Keratinocyte (primary cell): ENCODE data around the gene TBCD. TPM values are rescaled to one million over a fixed set of nuclear protein-coding genes. Genes with fewer than 3 reads are reported as not detected.
A peak's percentile ranks its signal among the peaks of the same experiment; 100 is the strongest.

Experiments
- DNase-seq: peaks from one replicate; pipeline ENCODE4 v3.0.0-alpha.2; 2011; ENCODE audit warnings: low read depth, missing footprints, low spot score
- FAIRE-seq: peaks from 2 replicates; lab custom pipeline; 2011; peaks lifted over from hg19 to GRCh38; lab: Jason Lieb, UNC
- H2AFZ ChIP-seq: 2 replicates; pipeline ENCODE4 v1.6.0; 2012; ENCODE audit warnings: low read length, control low read depth, inconsistent platforms; ENCODE audit not compliant: control insufficient read depth
- H3K27ac ChIP-seq: 2 replicates; pipeline ENCODE4 v1.5.1; 2011; ENCODE audit warnings: low read length; ENCODE audit not compliant: control insufficient read depth, insufficient read depth
- H3K27me3 ChIP-seq: 3 replicates; pipeline ENCODE4 v1.6.0; 2011; ENCODE audit warnings: low read length; ENCODE audit not compliant: control insufficient read depth, insufficient read depth; ENCODE audit errors: extremely low read depth
- H3K36me3 ChIP-seq, 2 experiments: 2 replicates in 1 of 2; 3 replicates in 1 of 2; pipeline ENCODE4 v1.5.1; 2011; ENCODE audit warnings: low read length in 2 of 2, mild to moderate bottlenecking in 1 of 2; ENCODE audit not compliant: control insufficient read depth in 2 of 2, insufficient read depth in 2 of 2; ENCODE audit errors: extremely low read depth in 1 of 2
- H3K4me1 ChIP-seq: 3 replicates; pipeline ENCODE4 v1.5.1; 2011; ENCODE audit warnings: low read length; ENCODE audit not compliant: control insufficient read depth, insufficient read depth; ENCODE audit errors: extremely low read depth
- H3K4me2 ChIP-seq: 3 replicates; pipeline ENCODE4 v1.6.0; 2011; ENCODE audit warnings: low read depth, low read length; ENCODE audit not compliant: control insufficient read depth, insufficient read depth; ENCODE audit errors: extremely low read depth
- H3K4me3 ChIP-seq, 3 experiments: fragments of 200-600 bp in 1 of 3; sonication (generic) in 1 of 3; 2 replicates in 2 of 3; 3 replicates in 1 of 3; pipeline ENCODE4 v1.5.1; 2011 to 2016; ENCODE audit warnings: low read length in 3 of 3, mild to moderate bottlenecking in 3 of 3, control low read depth in 2 of 3, inconsistent platforms in 1 of 3, low read depth in 1 of 3, mixed read lengths in 1 of 3, mixed run types in 1 of 3, moderate library complexity in 1 of 3; ENCODE audit not compliant: control insufficient read depth in 2 of 3, insufficient read depth in 2 of 3; ENCODE audit errors: extremely low read depth in 1 of 3
- H3K79me2 ChIP-seq: 2 replicates; pipeline ENCODE4 v1.6.0; 2012; ENCODE audit warnings: low read length; ENCODE audit not compliant: control insufficient read depth, insufficient read depth
- H3K9ac ChIP-seq: 3 replicates; pipeline ENCODE4 v1.6.0; 2011; ENCODE audit warnings: low read length; ENCODE audit not compliant: control insufficient read depth, insufficient read depth; ENCODE audit errors: extremely low read depth
- H3K9me1 ChIP-seq: 3 replicates; pipeline ENCODE4 v1.6.0; 2011; ENCODE audit warnings: low read length; ENCODE audit not compliant: control insufficient read depth, insufficient read depth; ENCODE audit errors: extremely low read depth
- H3K9me3 ChIP-seq: 2 replicates; pipeline ENCODE4 v1.5.1; 2012; ENCODE audit warnings: low read depth, low read length; ENCODE audit not compliant: control insufficient read depth
- H4K20me1 ChIP-seq: 3 replicates; pipeline ENCODE4 v1.6.0; 2011; ENCODE audit warnings: low read length; ENCODE audit not compliant: control insufficient read depth, insufficient read depth; ENCODE audit errors: extremely low read depth
- CTCF ChIP-seq, 3 experiments: IDR thresholded peaks in 1 of 3; conservative IDR thresholded peaks in 1 of 3; optimal IDR thresholded peaks in 1 of 3; 2 replicates in 2 of 3; 3 replicates in 1 of 3; pipeline versions ENCODE3 to v1.5.1; 2011; ENCODE audit warnings: low read length in 3 of 3, mild to moderate bottlenecking in 3 of 3, moderate library complexity in 2 of 3, control low read depth in 1 of 3, inconsistent platforms in 1 of 3; ENCODE audit not compliant: insufficient read depth in 2 of 3; ENCODE audit errors: extremely low read depth in 1 of 3
- EZH2 ChIP-seq: IDR thresholded peaks from one replicate; pipeline ENCODE4 v1.6.1; 2012; ENCODE audit warnings: inconsistent platforms, mild to moderate bottlenecking, low read length, moderate library complexity
- dilution Hi-C: fragments of 300-500 bp; cut with MboI; formaldehyde crosslinking; loops from one replicate; pipeline ENCODE4 v1.7.0; 2020; ENCODE audit warnings: low sequenced_read_pairs; ENCODE audit not compliant: extremely low pct_ligation_motif_present
- polyA plus RNA-seq, 5 experiments: library from polyadenylated mRNA; depleted of rRNA in 3 of 5; stranded (reverse) in 3 of 5; stranded (forward) in 1 of 5; unstranded in 1 of 5; fragments of >200 nt; gene quantifications; 1 replicate in 1 of 5; 2 replicates in 3 of 5; 3 replicates in 1 of 5; pipeline versions ENCODE4 v1.2.1 to v1.2.3, GENCODE V29; 2011 to 2012; ENCODE audit warnings: missing spikeins in 2 of 5, low read depth in 1 of 5, low replicate concordance in 1 of 5

Gene TBCD
- polyA plus RNA-seq, 1 donor (not counting 4 experiments of a cell fraction or from before 2014, with no cell fraction given), result 36.2 TPM

GRCh38 chr17:82876602-82877379 is 124.9 kb downstream of the TBCD start:
- dilution Hi-C loops, result no loop called here
- Histone ChIP-seq H3K27ac (peak overlapping the region; percentile 100), H4K20me1 (no peaks in the 10 kb centered on the region), H2AFZ (peak overlapping the region; percentile 39), H3K9ac (peak overlapping the region; percentile 95), H3K4me1 (peaks cover 36% of the 10 kb centered on the region), H3K27me3 (no peaks in the 10 kb centered on the region), H3K9me1 (no peaks in the 10 kb centered on the region), H3K4me3 (peak overlapping the region in 2 of 3 experiments; percentile 44 to 55), H3K9me3 (no peaks in the 10 kb centered on the region), H3K4me2 (peak overlapping the region; percentile 93), H3K79me2 (peaks cover 33% of the 10 kb centered on the region), H3K36me3 (peaks cover 6 to 14% of the 10 kb centered on the region in 2 experiments)
- FAIRE-seq (peak; percentile 74), DNase-seq (peak; percentile 33)
- TF ChIP-seq CTCF (optimal IDR thresholded peaks at IDR 0.05 in 1 of 3, IDR thresholded peaks at IDR 0.05 in 1 of 3, conservative IDR thresholded peaks at IDR 0.05 in 1 of 3; ENCODE audit: extremely low read depth in 1 of 3, insufficient read depth in 2 of 3, low read length in 3 of 3) (peak; percentile 55 to 76 (median 63)), EZH2 (no peak)

- Histone ChIP-seq H3K27me3 (no peaks in the 10 kb centered on the region), H3K36me3 (peaks cover 4 to 11% of the 10 kb centered on the region in 2 experiments), H3K27ac (no peak overlapping the region), H4K20me1 (no peaks in the 10 kb centered on the region), H3K9me1 (no peaks in the 10 kb centered on the region), H3K9me3 (no peaks in the 10 kb centered on the region), H3K9ac (no peak overlapping the region), H3K4me3 (no peak overlapping the region), H3K79me2 (peaks cover 44% of the 10 kb centered on the region), H3K4me1 (peaks cover 36% of the 10 kb centered on the region), H2AFZ (no peak overlapping the region), H3K4me2 (no peak overlapping the region)
- no peak for FAIRE-seq
- no peak for DNase-seq
- dilution Hi-C loops, result no loop called here
- no peak for TF ChIP-seq EZH2
- no peak for TF ChIP-seq CTCF (optimal IDR thresholded peaks at IDR 0.05 in 1 of 3, IDR thresholded peaks at IDR 0.05 in 1 of 3, conservative IDR thresholded peaks at IDR 0.05 in 1 of 3; ENCODE audit: extremely low read depth in 1 of 3, insufficient read depth in 2 of 3, low read length in 3 of 3)
These were observed 126.7 kb downstream of the TBCD start for GRCh38 chr17:82878527-82878926.
